GM21723 (cell line): Measurements from ENCODE around the gene TLE4.

ENCODE experiments used
- ATAC-seq: cut with Tn5 transposase; IDR thresholded peaks from one replicate; pipeline ENCODE4 v1.9.1; 2021; ENCODE audit warnings: mild to moderate bottlenecking, moderate library complexity; ENCODE audit not compliant: unreplicated experiment

The TLE4 gene

GRCh38 chr9:79765466-79765865, 193.7 kb downstream of the TLE4 start:
- no peak for ATAC-seq

GRCh38 chr9:79766091-79766490, 194.3 kb downstream of the TLE4 start:
- no peak for ATAC-seq

- no peak for ATAC-seq
Measured at GRCh38 chr9:79768194-79768593, 196.4 kb downstream of the TLE4 start.

DNA sequence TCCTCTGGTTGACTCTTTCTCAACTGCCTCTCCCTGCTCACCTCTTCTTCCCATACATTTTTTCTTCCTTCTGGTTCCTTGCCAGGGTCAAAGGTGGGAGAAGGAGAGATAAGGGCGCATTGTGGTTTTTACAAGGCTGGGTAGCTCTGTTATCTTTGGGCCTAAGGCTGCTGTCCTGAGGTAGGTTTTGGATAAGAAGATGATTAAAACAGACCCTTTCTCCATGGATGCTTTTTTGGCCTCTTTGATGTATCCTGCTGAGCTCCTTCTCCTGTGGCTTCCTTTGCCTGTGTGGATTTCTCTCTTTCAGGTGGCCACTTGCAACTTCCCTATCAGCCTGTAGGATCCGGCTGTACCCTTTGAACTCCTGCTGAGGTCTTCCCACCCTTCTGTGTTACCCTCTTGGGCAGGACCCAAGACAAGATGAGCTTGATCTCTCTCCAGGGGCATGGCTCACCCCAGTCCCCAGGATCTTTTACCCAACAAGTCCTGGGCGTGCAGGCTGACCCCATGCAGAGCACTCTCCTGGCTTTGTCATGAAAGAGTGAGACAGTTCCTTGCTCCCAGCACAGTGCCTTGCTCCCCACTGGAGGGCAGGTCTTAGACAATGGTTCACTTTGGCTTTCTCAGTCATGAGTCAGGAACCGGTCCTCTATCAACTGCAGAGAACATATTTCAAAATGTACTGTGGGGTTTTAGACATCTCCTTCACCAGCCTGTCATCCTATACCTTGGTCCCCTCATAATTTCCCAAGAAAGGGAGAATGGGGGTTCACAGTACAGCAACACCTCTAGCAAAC, 197.9 kb downstream of the TLE4 start:
- ATAC-seq = no peak

DNA sequence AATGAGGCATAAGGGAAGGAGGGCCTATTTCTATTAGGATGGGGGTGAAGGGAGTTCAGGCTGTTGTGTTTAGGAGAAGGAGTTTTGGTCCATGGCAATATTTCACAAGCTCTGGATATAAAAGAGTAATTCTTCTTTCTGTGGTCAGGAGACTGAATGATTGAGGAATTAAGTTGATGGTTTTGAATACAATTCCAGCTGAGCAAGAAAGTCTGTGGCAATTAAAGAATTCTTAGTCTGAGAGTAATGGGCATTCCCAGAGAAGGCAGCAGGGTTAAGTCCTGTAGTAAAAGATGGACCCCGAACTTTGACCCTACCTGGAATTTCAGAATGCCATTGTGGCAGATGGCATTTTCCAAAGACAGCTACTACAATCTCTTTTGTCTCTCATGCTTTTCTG, 202.6 kb downstream of the TLE4 start:
- no peak for ATAC-seq
